Tibial nerve (tissue), 4 donors: ENCODE results near the gene KCNT2. TPM values are rescaled to one million over a fixed set of nuclear protein-coding genes. Genes with fewer than 3 reads are reported as not detected.

Experiments used
- DNase-seq, 2 donors: peaks; one replicate each; pipeline ENCODE4 v3.0.0-alpha.2; 2019; ENCODE audit warnings: low spot score in 2 of 2
- H3K27ac ChIP-seq, 4 donors: fragments of 200-600 bp; sonication (generic) in 3 of 4; one replicate each; pipeline ENCODE4 v1.5.1; 2017 to 2019; ENCODE audit warnings: mild to moderate bottlenecking in 1 of 4
- H3K27me3 ChIP-seq, 2 donors: fragments of 200-600 bp; sonication (generic) in 1 of 2; one replicate each; pipeline versions ENCODE4 v1.5.1 to v1.6.0; 2017 to 2019
- H3K36me3 ChIP-seq, 3 donors: fragments of 200-600 bp; sonication (generic); one replicate each; pipeline ENCODE4 v1.5.1; 2018 to 2019
- H3K4me1 ChIP-seq, 4 donors: fragments of 200-600 bp; sonication (generic) in 3 of 4; one replicate each; pipeline ENCODE4 v1.5.1; 2017 to 2019
- H3K4me3 ChIP-seq, 4 donors: fragments of 200-600 bp; sonication (generic) in 3 of 4; one replicate each; pipeline ENCODE4 v1.5.1; 2017 to 2019; ENCODE audit warnings: mild to moderate bottlenecking in 1 of 4, moderate library complexity in 1 of 4
- H3K9me3 ChIP-seq, 4 donors: fragments of 200-600 bp; sonication (generic) in 3 of 4; one replicate each; pipeline ENCODE4 v1.5.1; 2017 to 2019
- CTCF ChIP-seq, 5 experiments: fragments of 200-600 bp in 3 of 5; fragments of 450-650 bp in 2 of 5; sonication (generic) in 3 of 5; IDR thresholded peaks; one replicate each; pipeline ENCODE4 v1.5.1; 2016 to 2019; ENCODE audit warnings: antibody characterized with exemption in 5 of 5, mild to moderate bottlenecking in 3 of 5, moderate library complexity in 2 of 5
- EP300 ChIP-seq, 2 donors: sonication (generic); formaldehyde crosslinking; IDR thresholded peaks; one replicate each; pipeline ENCODE4 v1.6.1; 2017; ENCODE audit warnings: antibody characterized with exemption in 2 of 2, mild to moderate bottlenecking in 1 of 2
- POLR2A ChIP-seq, 2 donors: fragments of 450-650 bp; IDR thresholded peaks; one replicate each; pipeline ENCODE4 v1.6.1; 2017; ENCODE audit warnings: antibody characterized with exemption in 2 of 2, mild to moderate bottlenecking in 2 of 2, moderate library complexity in 2 of 2
- WGBS, 2 donors: methylation state at CpG; one replicate each; pipeline ENCODE4 v1.1.5; 2018; 5-methylcytosine and 5-hydroxymethylcytosine counted together
- total RNA-seq, 4 donors: library from RNA; depleted of rRNA; stranded (reverse); fragments of >200 nt; gene quantifications; one replicate each; pipeline ENCODE4 v1.1.0, GENCODE V29; 2016

KCNT2 gene
- total RNA-seq, 4 donors from 2014 or later = 8.0 to 9.9 (median 8.6) TPM

- Histone ChIP-seq H3K9me3 (peaks cover 0 to 2% (median 0%) of the 10 kb centered on the region in 4 donors), H3K27ac (no peak overlapping the region), H3K27me3 (no peaks in the 10 kb centered on the region), H3K4me1 (no peaks in the 10 kb centered on the region), H3K4me3 (no peak overlapping the region), H3K36me3 (no peaks in the 10 kb centered on the region)
- no peak for DNase-seq
- TF ChIP-seq CTCF (IDR thresholded peaks at IDR 0.05) (no peak), POLR2A (IDR thresholded peaks at IDR 0.05) (no peak), EP300 (IDR thresholded peaks at IDR 0.05) (no peak)
- WGBS, 2 donors = 86 to 88% methylated on average over 2 of the region's 2 CpGs
Measured at GRCh38 chr1:196594700-196595099, 13.5 kb downstream of the KCNT2 start.

GRCh38 chr1:196593955-196594354, 14.3 kb downstream of the KCNT2 start:
- Histone ChIP-seq H3K27ac (no peak overlapping the region), H3K36me3 (no peaks in the 10 kb centered on the region), H3K4me1 (no peaks in the 10 kb centered on the region), H3K27me3 (no peaks in the 10 kb centered on the region), H3K9me3 (peaks cover 0 to 2% (median 0%) of the 10 kb centered on the region in 4 donors), H3K4me3 (no peak overlapping the region)
- TF ChIP-seq EP300 (IDR thresholded peaks at IDR 0.05) = no peak
- TF ChIP-seq POLR2A (IDR thresholded peaks at IDR 0.05) = no peak
- TF ChIP-seq CTCF (IDR thresholded peaks at IDR 0.05) = no peak
- DNase-seq = no peak

GRCh38 chr1:196590959-196591358, 17.3 kb downstream of the KCNT2 start:
- no peak for DNase-seq
- H3K27ac ChIP-seq = no peak overlapping the region
- whole genome bisulfite sequencing, 2 donors = 91 to 95% methylated on average over 3 of the region's 3 CpGs
- H3K4me3 ChIP-seq = no peak overlapping the region
- TF ChIP-seq CTCF (IDR thresholded peaks at IDR 0.05) (no peak), EP300 (IDR thresholded peaks at IDR 0.05) (no peak), POLR2A (IDR thresholded peaks at IDR 0.05) (no peak)
- no peaks in the 10 kb centered on the region for H3K36me3 ChIP-seq
- H3K4me1 ChIP-seq = no peaks in the 10 kb centered on the region
- no peaks in the 10 kb centered on the region for H3K9me3 ChIP-seq
- H3K27me3 ChIP-seq = no peaks in the 10 kb centered on the region

- Histone ChIP-seq H3K27me3 (no peaks in the 10 kb centered on the region), H3K9me3 (no peaks in the 10 kb centered on the region), H3K27ac (no peak overlapping the region), H3K4me1 (no peaks in the 10 kb centered on the region), H3K4me3 (no peak overlapping the region), H3K36me3 (no peaks in the 10 kb centered on the region)
- WGBS, 2 donors = 65 to 73% methylated on average over 5 of the region's 5 CpGs
- DNase-seq = no peak
- TF ChIP-seq POLR2A (IDR thresholded peaks at IDR 0.05) (no peak), EP300 (IDR thresholded peaks at IDR 0.05) (no peak), CTCF (IDR thresholded peaks at IDR 0.05) (no peak)
Measured at GRCh38 chr1:196590012-196590708, 18.1 kb downstream of the KCNT2 start.

GRCh38 chr1:196584696-196585095, 23.5 kb downstream of the KCNT2 start:
- H3K27ac ChIP-seq = no peak overlapping the region
- 25 to 39% methylated on average over 3 of the region's 3 CpGs for WGBS, 2 donors
- no peaks in the 10 kb centered on the region for H3K36me3 ChIP-seq
- no peak overlapping the region for H3K4me3 ChIP-seq
- H3K27me3 ChIP-seq = no peaks in the 10 kb centered on the region
- H3K4me1 ChIP-seq = no peaks in the 10 kb centered on the region
- TF ChIP-seq CTCF (IDR thresholded peaks at IDR 0.05) (no peak), EP300 (IDR thresholded peaks at IDR 0.05) (no peak), POLR2A (IDR thresholded peaks at IDR 0.05) (no peak)
- no peaks in the 10 kb centered on the region for H3K9me3 ChIP-seq
- no peak for DNase-seq
